GM10266 (cell line): ENCODE data around the gene VAMP2.
A peak's percentile ranks its signal among the peaks of the same experiment; 100 is the strongest.

Experiments
- DNase-seq: peaks from one replicate; pipeline ENCODE4 v3.0.0; 2012; ENCODE audit errors: extremely low spot score
- CTCF ChIP-seq: IDR thresholded peaks from 2 replicates; pipeline ENCODE4 v1.5.1; 2012; ENCODE audit warnings: mild to moderate bottlenecking, low read depth; ENCODE audit not compliant: control insufficient read depth, insufficient read depth; ENCODE audit errors: missing control alignments

VAMP2 gene

DNA sequence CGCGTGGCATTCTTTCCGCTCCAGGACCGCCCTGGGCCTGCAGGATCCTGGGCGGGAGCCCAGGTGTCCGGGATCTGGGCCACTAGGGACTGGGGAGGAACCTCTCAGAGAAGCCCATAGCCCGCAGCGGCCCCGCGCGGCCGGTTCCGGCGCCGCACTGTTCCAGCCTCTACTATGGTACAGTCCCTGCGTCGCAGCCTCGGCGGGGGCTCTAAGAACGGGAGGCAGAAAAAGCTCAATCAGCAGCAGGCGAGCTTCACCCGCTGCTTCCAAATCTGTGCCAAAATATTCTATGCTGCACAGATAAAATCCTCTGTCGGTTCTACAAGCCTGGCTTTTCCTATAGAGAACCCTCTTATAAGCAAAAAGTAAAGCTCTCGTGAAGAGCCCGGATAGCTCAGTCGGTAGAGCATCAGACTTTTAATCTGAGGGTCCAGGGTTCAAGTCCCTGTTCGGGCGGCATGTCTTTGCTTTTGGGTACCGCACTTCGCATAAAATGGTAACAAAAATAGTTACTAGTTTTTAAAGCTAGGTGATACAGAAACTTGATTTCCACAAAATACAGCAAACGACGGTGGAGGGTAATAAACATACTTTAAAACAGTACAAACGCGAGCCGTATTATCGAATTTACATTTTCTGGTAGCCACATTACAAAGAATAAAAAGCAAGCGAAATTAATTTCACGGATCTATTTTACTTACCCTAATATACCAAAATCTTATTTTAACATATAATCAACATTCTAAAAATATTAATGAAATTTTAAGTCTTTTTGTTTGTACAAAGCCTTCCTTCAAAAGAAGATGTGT, 43.8 kb downstream of the VAMP2 start:
- DNase-seq = peak; percentile 86
- peak; percentile 82 for TF ChIP-seq CTCF

- no peak for DNase-seq
Observed at GRCh38 chr17:8117980-8118768, 44.6 kb downstream of the VAMP2 start, which contains the start of gene ALOXE3. Gene ALOXE3, minus strand, starts transcription at chr17:8118514. Its CDS starts 524 bp downstream, at chr17:8117990.

GRCh38 chr17:8117367-8117979, 45.3 kb downstream of the VAMP2 start:
- no peak for DNase-seq
- TF ChIP-seq CTCF = no peak

More at GRCh38 chr17:8117980-8118768, 44.6 kb downstream of the VAMP2 start, which contains the start of gene ALOXE3:
- no peak for TF ChIP-seq CTCF

DNA sequence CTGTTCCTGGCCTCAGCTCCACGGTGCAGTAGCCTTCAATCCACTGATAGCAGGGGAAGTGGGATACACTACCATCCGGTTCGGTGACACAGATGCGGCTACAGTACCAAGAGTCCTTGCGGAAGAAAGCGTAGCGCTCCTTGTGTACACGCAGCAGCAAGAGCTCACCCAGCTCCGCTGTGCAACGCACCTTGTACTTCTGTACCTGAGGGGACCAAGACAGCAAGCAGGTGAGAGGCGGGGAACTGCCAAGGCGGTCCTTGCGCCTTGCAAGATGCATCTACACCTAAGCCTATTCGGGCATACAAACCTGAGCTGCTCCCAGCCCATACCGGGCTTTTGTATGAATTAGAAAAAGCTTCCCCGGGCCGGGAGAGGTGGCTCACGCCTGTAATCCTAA, 46.0 kb downstream of the VAMP2 start:
- no peak for DNase-seq
- TF ChIP-seq CTCF = no peak

DNA sequence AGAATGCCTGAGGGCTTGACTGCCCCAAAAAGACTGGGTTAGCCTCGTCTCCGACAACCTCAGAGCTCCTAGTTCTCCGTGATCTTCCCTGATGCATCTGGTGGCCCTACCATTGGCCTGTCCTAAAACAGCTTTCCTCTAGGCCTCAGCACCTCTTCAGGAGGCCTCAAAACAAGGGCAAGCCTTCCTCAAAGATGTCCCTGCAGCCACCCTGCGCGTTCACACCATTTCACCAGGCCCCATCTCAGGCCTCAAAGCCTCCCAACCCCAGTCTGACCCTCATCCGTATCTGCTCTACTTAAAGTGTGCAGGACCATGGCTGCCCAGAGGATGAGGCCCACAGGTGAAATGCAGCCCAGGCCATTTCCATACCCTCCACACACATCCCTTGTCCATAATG, 51.8 kb downstream of the VAMP2 start:
- no peak for DNase-seq
- TF ChIP-seq CTCF = no peak

DNA sequence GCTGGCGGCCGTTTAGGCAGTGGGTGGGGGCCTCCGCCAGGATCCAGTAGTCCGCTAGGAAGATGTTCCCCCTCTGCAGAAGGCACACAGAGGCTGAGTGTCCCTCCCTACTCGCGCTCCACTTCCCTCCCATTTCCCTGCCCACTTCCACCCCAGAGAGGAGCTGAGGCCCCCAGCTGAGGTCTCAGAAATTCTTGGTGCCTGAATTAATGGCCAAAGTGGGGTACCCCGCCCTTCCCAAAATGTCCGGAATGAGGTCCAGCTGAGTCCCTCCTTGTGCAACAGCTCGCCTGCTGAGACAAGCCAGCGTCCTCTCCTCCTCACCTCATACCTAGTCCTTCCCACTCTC, 52.3 kb downstream of the VAMP2 start:
- no peak for TF ChIP-seq CTCF

More for the DNA sequence above, 52.3 kb downstream of the VAMP2 start:
- DNase-seq = no peak
